HL-60/S4 treated with phorbol 12-myristate 13-acetate at 8.2 ng/mL for 4 days and 3 days (cell line): ENCODE data around the gene AFF3.

Experiments used
- in situ Hi-C: fragments of 300-500 bp; cut with MboI; formaldehyde crosslinking; loops from 2 replicates; pipeline ENCODE4 v1.15.0; 2022; ENCODE audit warnings: low sequenced_read_pairs

The AFF3 gene

DNA sequence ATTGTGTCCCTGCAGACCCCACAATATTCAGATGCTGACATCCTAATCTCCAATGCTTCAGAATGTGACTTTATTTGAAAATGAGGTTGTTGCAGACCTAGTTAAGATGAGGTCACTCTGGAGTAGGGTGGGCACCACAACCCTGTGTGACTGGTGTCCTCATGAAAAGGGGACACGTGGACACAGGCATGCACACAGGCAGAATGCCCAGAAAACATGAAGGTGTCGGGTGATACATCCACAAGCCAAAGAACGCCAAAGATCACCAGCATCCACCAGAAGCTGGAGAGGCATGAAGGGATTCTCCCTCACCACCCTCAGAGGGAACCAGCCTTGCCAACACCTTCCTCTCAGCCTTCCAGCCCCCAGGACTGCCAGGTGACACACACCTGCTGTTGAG is 69.3 kb downstream of the AFF3 start:
- in situ Hi-C loops: no loop called here

DNA sequence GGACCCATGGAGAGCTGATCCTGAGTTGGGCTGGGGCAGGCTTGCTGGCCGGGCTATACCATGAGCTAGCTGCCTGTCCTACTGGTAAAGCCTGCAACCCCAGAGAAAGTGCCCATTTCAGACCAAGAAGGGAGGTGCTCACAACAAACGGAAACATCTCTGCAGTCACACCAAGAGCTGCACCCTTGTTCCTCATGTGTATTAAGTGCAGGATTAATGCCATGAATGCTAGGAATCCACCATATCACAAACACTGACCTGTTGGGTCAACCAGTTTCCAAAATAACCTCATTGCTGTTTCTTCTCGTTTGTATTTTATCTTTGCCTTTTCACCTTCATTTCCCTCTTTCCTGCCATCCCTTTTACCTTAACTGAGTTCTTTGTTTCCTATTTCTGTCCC is 69.9 kb downstream of the AFF3 start:
- in situ Hi-C loops: no loop called here

DNA sequence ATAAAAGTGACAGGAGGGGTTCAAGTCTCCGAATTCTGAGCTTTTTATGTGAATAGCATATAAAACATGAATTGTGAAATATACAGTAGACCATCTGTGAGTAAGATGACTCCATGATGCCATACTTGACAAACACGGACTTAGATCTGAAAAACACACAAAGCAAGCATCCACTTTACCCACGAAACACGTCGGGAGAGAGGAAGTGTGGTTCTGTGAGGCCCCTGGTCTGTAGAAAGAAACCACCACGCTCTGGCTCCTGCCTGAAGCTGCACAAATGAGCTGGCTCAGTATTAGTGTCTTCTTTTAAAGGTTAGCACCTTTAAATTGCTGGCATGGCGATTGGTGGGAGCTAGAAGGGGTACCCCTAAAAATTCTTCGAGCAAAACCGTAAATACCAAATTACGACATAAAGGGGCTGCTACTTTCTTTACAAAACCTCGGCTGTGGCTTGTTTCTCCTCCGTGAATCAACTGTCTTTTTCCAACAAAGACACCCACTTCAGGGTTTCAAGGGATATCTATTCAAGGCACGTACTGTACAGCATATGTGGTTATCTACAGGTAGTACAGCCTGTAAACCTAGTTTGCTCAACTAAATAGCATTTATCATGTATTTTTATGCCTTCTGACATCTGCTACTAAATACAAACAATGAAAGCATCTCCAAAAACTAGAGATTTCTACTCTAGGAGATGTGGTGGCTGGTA is 70.9 kb downstream of the AFF3 start:
- in situ Hi-C loops: no loop called here

DNA sequence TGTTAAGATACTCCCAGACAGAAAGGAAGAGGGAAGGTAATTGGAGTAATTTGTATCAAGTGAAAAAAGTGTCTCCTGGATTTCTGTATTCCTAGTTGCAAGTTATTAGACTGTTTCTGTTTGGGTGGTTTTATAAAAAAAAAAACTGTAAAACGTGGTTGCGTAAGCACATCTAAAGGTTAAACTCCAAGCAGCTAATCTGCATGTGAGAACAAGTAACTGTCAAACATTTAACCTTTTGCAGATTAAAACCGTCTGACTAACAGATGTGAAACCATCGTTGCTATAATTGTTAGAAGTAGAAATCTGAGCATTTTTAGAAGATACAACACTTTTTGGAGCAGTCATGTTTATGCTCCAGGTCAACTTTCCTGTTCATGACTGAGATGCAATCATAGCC is 72.3 kb downstream of the AFF3 start:
- in situ Hi-C loops: no loop called here

GRCh38 chr2:100068395-100068794 is 74.0 kb downstream of the AFF3 start:
- in situ Hi-C loops: no loop called here

DNA sequence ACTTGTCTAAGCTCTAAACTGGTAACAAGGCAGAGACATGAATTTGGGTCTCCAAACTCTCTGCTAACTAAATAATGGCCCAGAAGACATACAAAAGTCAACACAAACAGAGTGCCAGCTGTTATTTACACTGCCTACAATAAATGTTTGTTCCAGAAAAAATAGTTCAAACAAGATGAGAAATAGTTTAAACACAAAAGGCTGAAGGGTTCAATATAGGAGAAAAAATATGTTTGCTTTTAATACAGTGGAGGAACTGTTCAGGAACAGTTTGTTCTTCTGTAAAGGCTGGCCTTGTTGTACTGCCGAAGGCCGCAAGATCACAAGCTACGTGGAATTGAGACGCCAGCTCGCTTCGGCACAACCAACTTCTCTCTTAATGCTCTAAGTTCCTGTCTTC is 74.6 kb downstream of the AFF3 start:
- in situ Hi-C loops: no loop called here

DNA sequence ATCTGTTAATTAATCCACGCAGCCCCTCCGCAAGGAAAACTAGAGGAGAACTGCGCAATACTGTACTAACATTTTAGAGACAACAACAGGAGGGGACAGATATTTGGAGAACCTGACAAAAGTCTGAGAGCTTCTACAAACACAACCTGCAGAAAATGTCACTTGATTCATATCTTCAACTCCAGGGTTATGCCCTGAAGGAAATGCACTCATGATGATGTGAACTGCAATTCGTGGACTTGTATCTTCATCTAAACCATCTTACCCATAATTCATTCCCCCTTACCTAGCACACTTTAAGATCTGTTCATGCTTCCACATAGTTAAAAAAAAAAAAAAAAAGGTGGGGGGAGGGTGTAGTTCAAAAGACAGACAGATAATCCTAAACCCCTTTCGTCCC is 75.5 kb downstream of the AFF3 start:
- in situ Hi-C loops: no loop called here

DNA sequence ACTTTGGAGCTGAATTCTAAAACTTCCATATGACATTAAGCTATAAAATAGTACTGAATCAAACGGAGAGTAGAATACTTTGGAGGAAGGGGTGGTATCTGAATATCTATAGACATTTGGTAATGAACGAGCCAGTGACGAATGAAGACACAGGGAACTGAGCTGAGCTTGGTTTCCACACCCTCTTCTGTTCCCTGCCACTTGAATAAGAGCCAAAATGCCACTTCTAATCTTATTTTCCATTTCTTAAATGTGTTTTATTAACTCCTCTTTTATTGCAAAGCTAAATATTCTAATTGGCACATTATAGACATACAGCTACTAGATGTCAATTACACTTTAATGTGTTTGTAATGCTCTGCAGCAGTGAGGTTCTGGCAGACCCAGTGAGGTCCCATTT is 76.1 kb downstream of the AFF3 start:
- in situ Hi-C loops: no loop called here

- in situ Hi-C loops: no loop called here
Observed at GRCh38 chr2:100064592-100065428, 77.6 kb downstream of the AFF3 start.

DNA sequence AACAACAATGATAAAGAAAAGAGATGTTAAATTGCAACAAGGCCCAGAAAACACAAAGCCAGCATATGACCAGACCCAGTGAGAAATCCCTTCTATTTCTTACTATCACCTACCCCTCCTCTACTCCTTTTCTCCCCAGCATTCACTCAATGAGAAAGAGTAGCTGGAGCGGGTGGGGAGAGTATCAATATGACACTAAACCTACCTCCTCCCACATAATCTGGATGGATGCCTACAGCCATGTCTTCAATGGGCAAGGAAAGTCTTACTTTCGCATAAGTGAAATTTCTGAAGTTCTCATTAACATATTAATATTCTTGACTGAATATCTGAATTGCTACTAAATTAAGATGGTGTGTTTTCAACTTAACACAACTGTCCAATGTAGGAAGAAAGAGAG is 78.2 kb downstream of the AFF3 start:
- in situ Hi-C loops: no loop called here

DNA sequence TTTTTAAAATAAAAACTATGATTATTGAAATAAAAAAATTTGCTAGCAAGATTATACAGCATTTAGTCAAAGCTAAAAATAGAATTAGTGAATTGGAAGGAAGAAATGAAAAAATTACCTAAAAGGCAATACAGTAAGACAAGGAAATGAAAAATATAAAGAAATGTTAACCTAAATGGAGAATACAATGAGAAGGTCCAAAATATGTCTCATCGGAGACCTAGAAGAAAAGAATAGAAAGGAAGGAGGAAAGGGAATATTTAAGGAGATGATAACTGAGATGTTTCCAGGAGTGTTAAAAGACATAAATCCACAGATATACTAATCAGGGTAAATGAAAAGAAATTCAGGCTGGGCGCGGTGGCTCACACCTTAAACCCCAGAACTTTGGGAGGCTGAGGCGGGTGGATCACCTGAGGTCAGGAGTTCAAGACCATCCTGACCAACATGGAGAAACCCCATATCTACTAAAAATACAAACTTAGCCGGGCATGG is 78.9 kb downstream of the AFF3 start:
- in situ Hi-C loops: no loop called here

DNA sequence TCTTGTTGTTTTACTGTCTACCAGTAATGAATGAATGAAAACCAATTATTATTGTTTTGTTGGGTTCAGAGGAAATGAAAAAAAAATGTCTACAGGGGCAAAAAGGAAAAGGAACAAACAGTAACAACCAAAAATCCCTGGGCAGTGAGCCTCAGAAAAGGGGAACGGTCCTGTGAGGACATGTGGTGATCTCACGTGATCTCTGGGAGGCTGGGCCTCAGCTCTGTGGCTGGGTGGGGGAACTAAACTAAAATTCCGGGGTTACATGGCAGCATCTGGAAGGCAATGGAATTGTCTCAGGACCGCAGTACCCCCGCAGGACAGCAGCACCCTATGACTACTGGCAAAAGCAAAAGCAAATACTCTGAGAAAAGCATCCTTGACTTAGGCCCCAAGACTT is 80.1 kb downstream of the AFF3 start:
- in situ Hi-C loops: no loop called here

DNA sequence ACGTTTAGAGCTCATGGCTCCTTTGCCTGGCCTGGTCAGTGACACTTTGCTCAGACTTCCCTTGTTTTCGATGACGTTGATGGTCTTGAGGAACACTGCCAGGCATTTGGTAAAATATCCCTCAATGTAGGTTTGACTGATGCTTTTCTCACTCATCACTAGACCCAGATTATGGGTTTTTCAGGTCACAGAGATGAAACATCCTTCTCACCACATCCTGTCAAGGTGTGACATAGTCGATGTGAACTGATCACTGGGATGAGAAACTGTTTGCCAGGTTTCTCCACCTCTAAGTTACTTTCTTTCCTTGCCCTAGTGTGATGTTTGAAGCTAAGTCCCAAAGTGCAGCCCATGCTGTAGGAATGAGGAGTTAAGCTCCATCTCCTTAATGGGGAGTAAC is 81.5 kb downstream of the AFF3 start:
- in situ Hi-C loops: no loop called here

DNA sequence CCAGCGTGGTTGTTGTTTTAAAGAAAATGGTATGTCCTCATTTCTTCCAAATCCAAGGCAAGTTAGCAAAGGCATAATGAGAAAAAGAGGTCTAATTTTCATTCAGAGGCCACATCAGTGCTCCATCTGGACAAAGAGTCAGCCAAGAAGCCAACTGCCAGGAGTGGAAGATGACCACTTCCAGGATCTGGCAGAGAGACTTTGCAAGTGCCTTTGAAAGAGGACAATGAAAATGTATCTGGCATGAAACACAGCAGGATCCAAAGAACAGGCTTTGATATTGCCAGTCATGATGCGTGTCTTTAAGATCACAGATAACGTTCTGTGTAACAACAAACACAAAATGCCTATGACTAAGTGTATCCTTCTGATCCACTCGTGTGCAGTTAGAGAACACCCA is 82.8 kb downstream of the AFF3 start:
- in situ Hi-C loops: no loop called here

- in situ Hi-C loops: no loop called here
Observed at GRCh38 chr2:100057901-100058261, 84.5 kb downstream of the AFF3 start.

GRCh38 chr2:100054426-100054825 is 88.0 kb downstream of the AFF3 start:
- in situ Hi-C loops: no loop called here

DNA sequence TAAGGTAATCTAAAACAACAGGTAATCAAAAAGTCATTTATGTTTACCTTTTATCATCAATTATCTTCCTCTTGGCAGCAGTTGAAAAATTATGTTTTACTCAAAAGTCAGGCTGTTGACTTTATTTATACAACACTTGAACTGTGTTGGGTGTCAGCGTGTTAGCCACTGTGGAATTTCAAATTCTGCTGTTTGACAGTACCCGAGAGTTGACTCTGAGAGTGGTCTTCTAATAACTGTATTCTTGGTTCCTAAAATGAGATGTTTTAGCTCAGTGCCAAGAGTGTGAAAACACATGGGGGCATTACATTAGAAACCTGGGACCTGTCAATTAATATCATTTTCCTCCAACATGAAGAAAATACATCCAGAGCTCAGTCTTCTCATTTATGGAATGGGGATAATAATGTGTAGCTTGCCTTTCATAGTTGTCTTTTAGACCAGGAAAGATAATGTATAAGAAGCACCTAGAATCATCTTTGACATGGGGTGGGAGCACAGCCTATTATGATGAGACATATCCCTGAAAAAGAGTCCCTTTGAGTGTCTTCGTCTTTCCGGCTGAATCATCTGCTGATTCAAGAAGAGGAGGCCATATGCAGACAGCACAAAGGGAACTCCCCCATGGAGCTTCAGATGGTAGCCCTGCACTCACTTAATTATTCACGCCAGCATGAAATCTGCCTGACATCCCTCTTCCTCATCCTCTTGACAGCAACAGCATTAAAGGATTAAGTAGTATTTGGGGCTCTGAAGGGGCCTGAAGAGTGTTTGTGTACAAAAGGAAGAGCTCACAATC is 89.1 kb downstream of the AFF3 start:
- in situ Hi-C loops: no loop called here

GRCh38 chr2:100052650-100053049 is 89.7 kb downstream of the AFF3 start:
- in situ Hi-C loops: no loop called here

DNA sequence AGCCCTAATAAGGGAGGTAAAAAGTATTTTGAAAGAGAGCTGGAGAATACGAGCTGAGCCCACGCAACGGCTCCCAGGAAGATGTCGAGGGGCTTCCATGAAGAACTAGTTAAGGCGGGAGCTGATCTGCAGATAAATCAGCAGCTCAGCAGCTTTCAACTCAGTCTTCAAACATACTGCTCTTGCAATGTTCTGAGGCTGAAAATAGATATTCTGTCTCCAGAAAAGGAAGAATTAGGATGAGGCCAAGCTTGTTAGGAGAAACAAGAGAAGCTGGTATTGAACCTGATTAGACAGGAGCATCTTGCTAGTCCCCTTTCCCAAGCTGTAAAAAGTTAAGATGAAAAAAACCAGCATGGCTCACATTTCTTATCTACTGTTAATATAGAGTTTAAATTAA is 91.1 kb downstream of the AFF3 start:
- in situ Hi-C loops: no loop called here

- in situ Hi-C loops: no loop called here
Observed at GRCh38 chr2:100050685-100051084, 91.7 kb downstream of the AFF3 start.
